Endothelial cell of umbilical vein (primary cell): ENCODE data around the gene NEXN. TPM values are rescaled to one million over a fixed set of nuclear protein-coding genes. Genes with fewer than 3 reads are reported as not detected.
A peak's percentile ranks its signal among the peaks of the same experiment; 100 is the strongest.

Source experiments
- BruUV-seq: library from RNA; stranded (reverse); fragments of 400-500 nt; replicated peaks from 2 replicates; lab custom pipeline; 2021; lab: Mats Ljungman, UMichigan
- CTCF ChIA-PET: fragments of 300-600, 350-600 bp; sonication (Branson Sonifier 250); formaldehyde crosslinking; loops from one replicate; lab custom pipeline; 2021; ENCODE audit warnings: antibody characterized with exemption, inconsistent platforms; lab: Charles Lee
- POLR2A ChIA-PET: fragments of 300-600, 350-600 bp; sonication (Branson Sonifier 250); formaldehyde crosslinking; loops from one replicate; lab custom pipeline; 2021; ENCODE audit warnings: antibody characterized with exemption, inconsistent platforms; lab: Charles Lee
- DNase-seq: peaks from one replicate; pipeline ENCODE4 v3.0.0-alpha.2; 2011; ENCODE audit warnings: low read depth, low spot score
- FAIRE-seq: peaks from 2 replicates; lab custom pipeline; 2011; peaks lifted over from hg19 to GRCh38; lab: Jason Lieb, UNC
- H2AFZ ChIP-seq: 2 replicates; pipeline ENCODE4 v1.6.0; 2012; ENCODE audit warnings: low read depth, low read length, control low read depth, inconsistent platforms
- H3K27ac ChIP-seq: 2 replicates; pipeline ENCODE4 v1.5.1; 2011; ENCODE audit warnings: low read depth, mild to moderate bottlenecking, control low read depth, low read length, moderate library complexity; ENCODE audit not compliant: insufficient read depth
- H3K27me3 ChIP-seq, 2 experiments: 2 replicates each; pipeline versions ENCODE4 v1.6.0 to v1.6.1; 2011; ENCODE audit warnings: low read length in 2 of 2, mixed read lengths in 1 of 2; ENCODE audit not compliant: control insufficient read depth in 2 of 2, insufficient read depth in 2 of 2
- H3K36me3 ChIP-seq, 2 experiments: 2 replicates in 1 of 2; 3 replicates in 1 of 2; pipeline ENCODE4 v1.5.1; 2011; ENCODE audit warnings: low read length in 2 of 2, mild to moderate bottlenecking in 1 of 2, moderate library complexity in 1 of 2; ENCODE audit not compliant: control insufficient read depth in 2 of 2, insufficient read depth in 2 of 2; ENCODE audit errors: extremely low read depth in 1 of 2
- H3K4me1 ChIP-seq: 3 replicates; pipeline ENCODE4 v1.5.1; 2011; ENCODE audit warnings: mild to moderate bottlenecking, low read length; ENCODE audit not compliant: control insufficient read depth, insufficient read depth; ENCODE audit errors: extremely low read depth
- H3K4me2 ChIP-seq: 2 replicates; pipeline ENCODE4 v1.6.1; 2011; ENCODE audit warnings: low read length, control low read depth, mixed read lengths; ENCODE audit not compliant: insufficient read depth
- H3K4me3 ChIP-seq, 3 experiments: fragments of 200-600 bp in 1 of 3; sonication (generic), shearing (Covaris generic) in 1 of 3; replicated peaks in 1 of 3; 2 replicates each; pipeline ENCODE4 v1.5.1; 2011 to 2016; ENCODE audit warnings: control low read depth in 3 of 3, low read length in 3 of 3, mild to moderate bottlenecking in 2 of 3, inconsistent platforms in 1 of 3, low read depth in 1 of 3, moderate library complexity in 1 of 3; ENCODE audit not compliant: insufficient read depth in 1 of 3
- H3K79me2 ChIP-seq: 2 replicates; pipeline ENCODE4 v1.6.0; 2012; ENCODE audit warnings: low read length, inconsistent platforms; ENCODE audit not compliant: control insufficient read depth, insufficient read depth
- H3K9ac ChIP-seq: replicated peaks from 2 replicates; pipeline ENCODE3; 2011; ENCODE audit warnings: low read length, control low read depth; ENCODE audit not compliant: insufficient read depth; ENCODE audit errors: extremely low read depth
- H3K9me1 ChIP-seq: replicated peaks from 3 replicates; pipeline ENCODE4 v1.6.0; 2011; ENCODE audit warnings: mild to moderate bottlenecking, low read length; ENCODE audit not compliant: control insufficient read depth, insufficient read depth; ENCODE audit errors: extremely low read depth
- H3K9me3 ChIP-seq: replicated peaks from 2 replicates; pipeline ENCODE4 v1.5.1; 2012; ENCODE audit warnings: low read length, inconsistent platforms; ENCODE audit not compliant: control insufficient read depth, insufficient read depth
- H4K20me1 ChIP-seq: replicated peaks from 2 replicates; pipeline ENCODE3; 2011; ENCODE audit warnings: mild to moderate bottlenecking, low read length; ENCODE audit not compliant: control insufficient read depth, insufficient read depth; ENCODE audit errors: extremely low read depth
- EZH2 ChIP-seq: IDR thresholded peaks from 2 replicates; pipeline ENCODE4 v1.6.1; 2012; ENCODE audit warnings: borderline replicate concordance, low read depth, mild to moderate bottlenecking, moderate library complexity, low read length, inconsistent platforms; ENCODE audit not compliant: severe bottlenecking
- FOS ChIP-seq: IDR thresholded peaks from 2 replicates; pipeline ENCODE4 v1.6.1; 2011; ENCODE audit warnings: mild to moderate bottlenecking, low read length, moderate library complexity, borderline replicate concordance; ENCODE audit not compliant: insufficient read depth
- JUN ChIP-seq: IDR thresholded peaks from 2 replicates; pipeline ENCODE4 v1.6.1; 2011; ENCODE audit warnings: borderline replicate concordance, low read depth; ENCODE audit not compliant: insufficient read length, insufficient read depth
- MYC ChIP-seq: IDR thresholded peaks from one replicate; pipeline ENCODE4 v1.6.1; 2011; ENCODE audit warnings: mild to moderate bottlenecking, low read depth, low read length
- POLR2AphosphoS5 ChIP-seq: IDR thresholded peaks from 2 replicates; pipeline ENCODE4 v1.6.1; 2012; ENCODE audit warnings: low read depth, mild to moderate bottlenecking, control low read depth, low read length, moderate library complexity; ENCODE audit not compliant: insufficient read depth
- dilution Hi-C: fragments of 300-500 bp; cut with MboI; formaldehyde crosslinking; loops from one replicate; pipeline ENCODE4 v1.15.0; 2019; ENCODE audit warnings: low sequenced_read_pairs; ENCODE audit not compliant: extremely low pct_ligation_motif_present
- intact Hi-C: fragments of 100-400 bp; cut with micrococcal nuclease; formaldehyde crosslinking; loops from one replicate; pipeline ENCODE4 v1.10.0; 2022
- polyA plus RNA-seq, 4 experiments: library from polyadenylated mRNA; depleted of rRNA in 3 of 4; stranded (reverse) in 3 of 4; unstranded in 1 of 4; fragments of >200 nt; gene quantifications; 2 replicates each; pipeline versions ENCODE4 v1.2.1 to v1.2.3, GENCODE V29; 2011 to 2012; ENCODE audit warnings: missing spikeins in 1 of 4
- total RNA-seq: library from RNA; stranded (reverse); gene quantifications from 2 replicates; pipeline ENCODE4 v1.2.3, GENCODE V29; 2021
- TF ChIP-seq, protein P1 (sequence below), 2 donors: IDR thresholded peaks; 1 replicate in 1 of 2; 2 replicates in 1 of 2; pipeline ENCODE4 v1.5.1; 2011; ENCODE audit warnings: low read length in 2 of 2, mild to moderate bottlenecking in 2 of 2, moderate library complexity in 2 of 2, control low read depth in 1 of 2, inconsistent platforms in 1 of 2, low read depth in 1 of 2; ENCODE audit not compliant: insufficient read depth in 1 of 2; ENCODE audit errors: extremely low read depth in 1 of 2
- TF ChIP-seq, protein P2 (sequence below): IDR thresholded peaks from 2 replicates; pipeline ENCODE4 v1.6.1; 2011; ENCODE audit not compliant: insufficient read depth, insufficient read length

Gene NEXN
- total and polyA plus RNA-seq, 2 donors (not counting 3 experiments of a cell fraction or from before 2014, with no cell fraction given), result 1.0 to 11.7 TPM

DNA sequence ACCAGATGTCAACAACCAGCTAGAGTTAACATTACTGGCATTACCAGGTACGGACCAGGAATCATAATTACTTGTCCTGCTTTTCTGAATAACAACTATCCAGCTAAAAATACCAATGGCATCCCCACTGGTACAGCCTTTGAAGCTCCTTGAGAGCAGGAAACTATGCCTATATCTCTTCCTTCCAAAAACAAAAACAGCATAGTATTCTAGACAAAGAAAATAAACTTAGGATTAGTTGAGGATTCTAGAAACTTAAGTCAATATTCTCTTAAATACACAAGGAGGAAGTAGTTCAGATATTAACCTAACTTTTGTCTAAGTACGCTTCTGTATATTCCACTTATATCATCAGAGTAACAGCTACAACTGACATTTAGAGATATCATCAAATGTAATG lies 87.5 kb downstream of the NEXN start:
- Histone ChIP-seq H2AFZ (no peak overlapping the region), H3K9me1 (no peaks in the 10 kb centered on the region), H3K4me2 (peak overlapping the region; percentile 85), H3K27me3 (no peaks in the 10 kb centered on the region), H3K4me1 (peaks cover 30% of the 10 kb centered on the region), H4K20me1 (peaks cover 14% of the 10 kb centered on the region), H3K4me3 (peak overlapping the region; percentile 27 to 100 (median 43)), H3K79me2 (peaks cover 95% of the 10 kb centered on the region), H3K9me3 (no peaks in the 10 kb centered on the region), H3K27ac (peak overlapping the region; percentile 48), H3K9ac (peak overlapping the region; percentile 100), H3K36me3 (peaks cover 0 to 3% of the 10 kb centered on the region in 2 experiments)
- FAIRE-seq (no peak), DNase-seq (peak; percentile 61)
- BruUV-seq, result no TSS peak
- intact Hi-C loops (no loop called here), dilution Hi-C loops (no loop called here)
- ChIA-PET CTCF (interaction anchor here (0.9 to 4.4 kb wide), 8 partner anchors 10 to 138 kb away, joined by 3 to 70 read pairs (median 4); partner anchors contain the start of gene DNAJB4), POLR2A (interaction anchor here (0.7 to 4.7 kb wide), 4 partner anchors 9 to 138 kb away, joined by 3 to 122 read pairs (median 4); partner anchors contain the start of gene DNAJB4)
- TF ChIP-seq POLR2AphosphoS5 (peak; percentile 26), MYC (no peak)

DNA sequence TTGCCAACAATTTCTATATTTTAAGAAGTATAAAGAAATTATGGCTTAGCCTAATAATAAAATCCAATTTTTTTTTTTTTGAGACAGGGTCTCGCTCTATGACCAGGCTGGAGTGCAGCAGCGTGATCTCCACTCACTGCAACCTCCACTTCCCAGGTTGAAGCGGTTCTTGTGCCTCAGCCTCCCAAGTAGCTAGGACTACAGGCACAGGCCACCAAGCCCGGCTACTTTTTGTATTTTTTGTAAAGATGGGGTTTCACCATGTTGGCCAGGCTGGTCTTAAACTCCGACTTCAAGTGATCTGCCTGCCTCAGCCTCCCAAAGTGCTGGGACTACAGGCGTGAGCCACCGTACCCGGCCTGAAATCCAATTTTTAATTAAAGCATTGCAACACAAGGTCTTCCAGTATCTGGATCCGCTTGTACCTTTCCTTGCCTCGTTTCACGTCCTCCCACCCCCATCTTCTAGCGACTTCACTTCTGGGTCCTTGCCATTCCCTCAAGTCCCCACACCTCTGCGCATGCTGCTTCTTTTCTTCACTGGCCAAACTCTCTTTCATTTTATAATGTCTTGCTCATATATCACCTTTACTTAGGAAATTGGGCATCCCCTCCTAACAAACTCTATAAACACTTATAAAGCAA lies 88.1 kb downstream of the NEXN start:
- FAIRE-seq (no peak), DNase-seq (peak; percentile 24)
- Histone ChIP-seq H3K4me1 (peaks cover 37% of the 10 kb centered on the region), H3K27ac (no peak overlapping the region), H3K9me3 (no peaks in the 10 kb centered on the region), H3K9ac (peak overlapping the region; percentile 100), H3K4me2 (peak overlapping the region; percentile 85), H3K9me1 (no peaks in the 10 kb centered on the region), H3K79me2 (peaks cover 95% of the 10 kb centered on the region), H2AFZ (no peak overlapping the region), H3K4me3 (peak overlapping the region; percentile 43 to 100 (median 95)), H3K27me3 (no peaks in the 10 kb centered on the region), H4K20me1 (peaks cover 14% of the 10 kb centered on the region), H3K36me3 (no peaks in the 10 kb centered on the region)
- BruUV-seq, result no TSS peak
- TF ChIP-seq, protein P1, sequence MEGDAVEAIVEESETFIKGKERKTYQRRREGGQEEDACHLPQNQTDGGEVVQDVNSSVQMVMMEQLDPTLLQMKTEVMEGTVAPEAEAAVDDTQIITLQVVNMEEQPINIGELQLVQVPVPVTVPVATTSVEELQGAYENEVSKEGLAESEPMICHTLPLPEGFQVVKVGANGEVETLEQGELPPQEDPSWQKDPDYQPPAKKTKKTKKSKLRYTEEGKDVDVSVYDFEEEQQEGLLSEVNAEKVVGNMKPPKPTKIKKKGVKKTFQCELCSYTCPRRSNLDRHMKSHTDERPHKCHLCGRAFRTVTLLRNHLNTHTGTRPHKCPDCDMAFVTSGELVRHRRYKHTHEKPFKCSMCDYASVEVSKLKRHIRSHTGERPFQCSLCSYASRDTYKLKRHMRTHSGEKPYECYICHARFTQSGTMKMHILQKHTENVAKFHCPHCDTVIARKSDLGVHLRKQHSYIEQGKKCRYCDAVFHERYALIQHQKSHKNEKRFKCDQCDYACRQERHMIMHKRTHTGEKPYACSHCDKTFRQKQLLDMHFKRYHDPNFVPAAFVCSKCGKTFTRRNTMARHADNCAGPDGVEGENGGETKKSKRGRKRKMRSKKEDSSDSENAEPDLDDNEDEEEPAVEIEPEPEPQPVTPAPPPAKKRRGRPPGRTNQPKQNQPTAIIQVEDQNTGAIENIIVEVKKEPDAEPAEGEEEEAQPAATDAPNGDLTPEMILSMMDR (IDR thresholded peaks at IDR 0.05; ENCODE audit: extremely low read depth in 1 of 2, insufficient read depth in 1 of 2, low read depth in 1 of 2, low read length in 2 of 2), result no peak
- TF ChIP-seq EZH2 (no peak), POLR2AphosphoS5 (no peak), JUN (no peak), MYC (no peak), FOS (no peak)
- TF ChIP-seq, protein P2, sequence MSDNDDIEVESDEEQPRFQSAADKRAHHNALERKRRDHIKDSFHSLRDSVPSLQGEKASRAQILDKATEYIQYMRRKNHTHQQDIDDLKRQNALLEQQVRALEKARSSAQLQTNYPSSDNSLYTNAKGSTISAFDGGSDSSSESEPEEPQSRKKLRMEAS, result no peak
- dilution Hi-C loops, result no loop called here
- CTCF ChIA-PET, result interaction anchor here (0.9 to 4.4 kb wide), 8 partner anchors 12 to 138 kb away, joined by 3 to 70 read pairs (median 3); partner anchors contain the start of gene DNAJB4
- POLR2A ChIA-PET, result interaction anchor here (0.7 to 4.7 kb wide), 4 partner anchors 8 to 138 kb away, joined by 3 to 122 read pairs (median 4); partner anchors contain the start of gene DNAJB4
- intact Hi-C loops, result no loop called here
